OCI-M1 (cell line): ENCODE measurements around the gene LHPP.
A peak's percentile ranks its signal among the peaks of the same experiment; 100 is the strongest.
"Not testable (repeated sequence)": the region's sequence is repeated elsewhere in the genome, so short reads cannot be mapped to it uniquely, and the experiment has no call there.

ENCODE experiments used
- DNase-seq: peaks from one replicate; lab custom pipeline; 2025; lab: John Stamatoyannopoulos, UW

LHPP gene

DNA sequence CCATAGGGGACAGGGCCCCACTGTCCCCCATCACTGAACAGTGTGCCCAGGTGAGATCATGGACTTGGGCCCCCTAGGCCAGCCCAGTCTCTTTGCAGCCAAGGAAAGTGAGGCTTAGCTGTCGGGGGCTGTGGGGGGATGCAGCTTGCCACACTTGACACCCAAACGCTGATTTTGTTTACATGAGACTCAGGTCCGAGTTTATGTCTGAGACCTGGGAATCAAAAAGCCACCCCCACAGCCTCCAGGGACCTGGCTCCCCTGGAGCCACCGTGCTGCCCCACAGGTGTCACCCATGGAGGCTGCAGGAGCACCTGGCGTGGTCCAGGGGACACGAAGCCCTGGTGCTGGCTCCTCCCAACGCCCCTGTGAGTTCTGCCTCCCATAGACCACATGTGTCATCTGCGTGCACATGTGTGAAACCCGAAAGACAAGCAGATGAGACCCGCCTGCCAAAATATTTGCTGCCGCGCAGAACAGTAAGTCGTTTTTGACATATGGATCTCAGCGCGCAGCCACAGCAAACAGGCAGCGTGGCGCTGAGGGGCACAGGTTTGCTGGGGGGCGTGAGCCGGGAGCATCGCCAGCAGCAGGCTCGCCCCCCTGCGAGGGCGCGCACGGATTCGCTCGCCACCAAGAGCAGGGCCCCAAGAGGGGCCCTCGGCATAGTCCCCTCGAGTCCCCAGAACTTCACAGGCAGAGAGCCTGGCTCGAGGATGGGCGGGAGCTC, 112.3 kb downstream of the LHPP start:
- no peak for DNase-seq

GRCh38 chr10:124574456-124575070, 112.9 kb downstream of the LHPP start:
- no peak for DNase-seq

- no peak for DNase-seq
Measured at GRCh38 chr10:124575107-124576035, 113.7 kb downstream of the LHPP start.

- no peak for DNase-seq
Measured at GRCh38 chr10:124576526-124577420, 115.2 kb downstream of the LHPP start.

- no peak for DNase-seq
Measured at GRCh38 chr10:124577651-124578050, 116.0 kb downstream of the LHPP start.

- DNase-seq: no peak
Measured at GRCh38 chr10:124578231-124579010, 116.8 kb downstream of the LHPP start.

DNA sequence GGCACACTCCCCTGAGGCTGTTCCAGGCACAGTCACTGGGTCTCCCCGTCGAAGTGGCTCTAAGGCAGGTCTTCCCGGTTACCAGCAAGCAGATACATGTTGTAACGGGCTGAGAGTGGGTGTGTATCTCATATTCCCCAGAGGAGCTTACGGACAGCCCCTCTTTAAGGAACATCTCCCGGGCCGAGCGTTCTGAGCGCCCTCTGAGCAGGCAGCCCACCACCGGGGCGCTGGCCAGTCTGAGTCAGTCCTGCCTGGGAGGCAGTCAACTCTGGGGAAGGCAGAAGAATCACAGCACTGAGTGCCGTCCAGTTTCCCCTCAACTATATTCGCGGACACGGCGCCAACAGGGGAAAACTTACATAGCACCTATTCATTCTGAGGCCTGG, 117.4 kb downstream of the LHPP start:
- no peak for DNase-seq

DNA sequence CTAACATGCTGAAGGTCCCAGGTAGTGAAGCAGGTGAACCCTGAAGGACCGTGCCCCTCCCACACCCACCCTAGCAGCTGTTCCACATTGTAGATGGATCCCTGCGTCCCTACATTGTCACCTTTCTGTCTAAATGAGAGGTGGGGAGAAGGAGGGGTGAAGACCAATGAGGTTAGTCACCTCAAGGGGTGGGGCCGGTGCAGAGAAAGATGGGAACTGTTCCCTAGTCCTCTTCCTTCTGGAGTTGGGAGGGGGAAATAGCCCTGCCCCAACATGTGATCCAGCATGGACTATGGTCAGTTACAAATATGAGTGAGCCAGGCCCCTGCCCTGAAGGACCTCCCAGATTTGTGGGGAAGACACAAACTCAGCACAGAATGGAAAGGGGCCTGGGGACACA, 124.5 kb downstream of the LHPP start:
- no peak for DNase-seq

GRCh38 chr10:124587811-124588211, 126.2 kb downstream of the LHPP start:
- DNase-seq: no peak

- not testable (repeated sequence) for DNase-seq
Measured at GRCh38 chr10:124588341-124588735, 126.7 kb downstream of the LHPP start.

DNA sequence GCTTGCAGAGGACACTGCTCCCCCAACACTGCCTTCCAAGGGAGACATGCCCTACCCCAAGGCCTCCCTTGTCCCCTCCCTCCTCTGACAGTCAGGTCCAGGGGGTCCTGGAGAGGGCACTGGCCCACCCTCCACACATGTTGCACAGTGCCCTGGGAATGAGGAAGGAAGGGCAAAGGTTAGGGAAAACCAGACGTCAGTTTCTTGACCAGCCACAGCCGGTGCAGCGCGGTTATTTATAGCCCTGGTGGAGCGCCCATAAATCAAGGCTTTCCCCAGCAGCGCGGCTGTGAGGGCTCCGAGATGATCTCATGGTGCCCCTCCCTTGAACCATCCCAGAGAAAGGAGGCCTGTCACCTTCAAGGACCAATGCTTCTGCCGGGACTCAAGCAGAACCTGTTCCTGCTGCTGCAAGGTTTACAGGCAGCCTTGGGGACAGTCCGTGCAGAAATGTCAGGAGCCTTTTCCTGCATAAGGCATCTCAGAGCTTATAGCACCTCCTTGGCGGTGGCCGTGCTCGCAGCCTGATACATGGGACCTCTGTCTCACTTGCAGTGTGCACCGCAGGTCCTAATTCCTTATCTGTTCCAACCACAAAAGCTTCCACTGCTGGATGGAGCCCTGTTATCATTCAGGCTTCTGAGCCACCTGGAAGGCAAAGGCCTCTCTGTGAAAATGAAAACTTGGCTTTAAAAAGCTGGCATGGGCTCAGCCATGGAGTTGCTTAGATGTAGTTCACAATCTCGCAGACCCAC, 127.3 kb downstream of the LHPP start:
- peak; percentile 90 for DNase-seq

DNA sequence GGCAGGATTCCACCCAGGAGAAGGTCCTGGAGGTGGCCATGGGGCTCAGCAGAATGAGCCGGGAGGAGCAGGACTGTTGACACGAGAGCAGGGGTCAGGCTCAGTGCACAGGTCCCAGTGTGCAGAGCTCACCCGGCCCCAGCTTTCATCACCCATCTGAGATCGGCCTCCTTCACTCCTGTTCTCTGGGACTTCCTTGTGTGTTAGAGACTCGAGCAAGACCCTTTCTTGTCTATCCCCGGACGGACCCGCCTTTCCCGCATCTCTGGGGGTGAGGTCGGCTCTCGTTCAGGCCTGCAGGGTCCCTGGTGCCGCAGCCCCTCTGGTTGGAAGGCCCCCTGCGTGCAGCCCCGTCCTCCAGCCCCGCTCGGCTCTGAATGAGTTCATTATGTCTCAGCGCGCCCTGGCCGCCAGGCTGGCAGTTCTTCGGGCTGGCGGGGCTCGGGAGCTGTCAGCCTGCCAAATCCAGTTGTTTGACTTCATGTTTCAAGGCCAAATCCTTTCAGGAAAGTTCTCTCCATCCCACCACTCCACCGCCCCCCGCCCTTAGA, 127.9 kb downstream of the LHPP start:
- no peak for DNase-seq

DNA sequence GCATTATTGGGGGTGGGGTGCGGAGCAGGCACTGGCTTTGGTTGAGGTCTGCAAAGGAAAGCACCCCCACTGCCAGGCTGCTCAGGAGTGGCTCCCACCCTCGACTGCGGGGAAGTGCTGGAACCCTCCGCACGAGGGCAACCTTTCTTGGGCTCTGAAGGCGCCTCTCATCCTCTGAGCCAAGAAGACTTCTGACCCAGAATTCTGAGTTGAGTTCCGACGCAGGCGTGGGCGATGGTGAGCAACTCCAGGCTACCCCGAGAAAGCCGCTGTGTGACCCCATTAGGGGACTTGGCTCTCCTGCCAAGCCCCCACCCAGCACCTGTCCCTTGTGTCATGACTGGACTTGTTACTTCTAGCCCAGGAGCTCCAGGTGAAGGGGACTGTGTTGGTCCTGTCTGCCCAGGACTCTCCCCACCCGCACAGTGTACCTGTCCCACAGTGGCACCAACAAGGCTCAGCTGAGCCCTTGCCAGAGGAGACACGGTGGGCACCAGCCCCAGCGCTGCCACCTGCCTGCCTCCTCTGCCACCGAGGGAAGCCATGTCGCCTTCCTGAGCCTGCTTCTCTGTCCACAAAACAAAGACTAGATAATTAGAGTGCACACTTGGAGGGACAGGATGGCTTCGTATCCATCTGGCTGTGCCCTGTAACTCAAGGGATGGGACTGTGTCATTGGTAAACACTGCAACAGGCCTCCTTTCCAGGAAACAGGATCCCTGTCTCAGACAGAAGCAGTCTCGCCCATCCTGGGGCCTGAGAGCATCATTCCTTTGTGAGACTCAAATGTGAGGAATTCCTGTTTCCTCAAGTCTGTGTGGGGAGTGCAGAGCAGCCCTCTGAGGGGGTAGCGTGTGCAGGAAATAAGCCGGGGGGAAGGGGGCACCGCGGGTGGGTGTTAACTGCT, 128.8 kb downstream of the LHPP start:
- no peak for DNase-seq

GRCh38 chr10:124591123-124591495, 129.5 kb downstream of the LHPP start:
- no peak for DNase-seq

GRCh38 chr10:124592101-124592500, 130.5 kb downstream of the LHPP start:
- no peak for DNase-seq

DNA sequence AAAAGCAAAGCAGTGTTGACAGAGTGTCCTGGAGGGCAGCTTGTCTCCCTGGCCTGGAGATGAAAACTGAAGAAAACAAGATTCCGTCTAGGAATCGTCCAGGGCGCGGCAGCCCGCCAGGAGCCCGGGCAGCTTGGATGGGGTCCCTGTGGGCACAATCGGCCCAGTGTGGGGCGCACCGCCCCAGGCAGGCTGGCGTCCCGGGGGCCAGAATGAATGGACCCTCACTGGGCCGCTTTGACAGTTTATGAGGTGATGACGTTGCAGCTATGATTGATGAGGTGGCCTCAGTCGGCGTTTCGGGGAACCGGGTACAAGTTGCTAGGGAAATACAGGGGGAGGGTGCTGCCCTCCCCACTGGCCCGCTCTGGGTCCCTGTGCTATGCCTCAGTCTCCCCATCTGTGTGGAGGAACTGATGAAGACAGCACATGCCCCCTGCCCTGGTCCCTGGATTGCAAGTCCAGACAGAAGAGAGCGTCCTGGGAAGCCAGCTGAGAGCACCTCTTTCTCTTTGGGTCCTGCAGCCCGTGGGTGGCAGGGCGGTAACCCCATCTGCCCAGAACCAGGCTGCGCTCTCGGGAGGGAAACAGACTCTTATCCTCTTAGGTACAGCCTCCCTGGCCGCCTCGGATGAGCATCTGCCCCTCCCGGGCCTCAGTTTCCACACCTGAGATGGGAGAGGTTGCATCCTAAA, 131.3 kb downstream of the LHPP start:
- DNase-seq: no peak

DNA sequence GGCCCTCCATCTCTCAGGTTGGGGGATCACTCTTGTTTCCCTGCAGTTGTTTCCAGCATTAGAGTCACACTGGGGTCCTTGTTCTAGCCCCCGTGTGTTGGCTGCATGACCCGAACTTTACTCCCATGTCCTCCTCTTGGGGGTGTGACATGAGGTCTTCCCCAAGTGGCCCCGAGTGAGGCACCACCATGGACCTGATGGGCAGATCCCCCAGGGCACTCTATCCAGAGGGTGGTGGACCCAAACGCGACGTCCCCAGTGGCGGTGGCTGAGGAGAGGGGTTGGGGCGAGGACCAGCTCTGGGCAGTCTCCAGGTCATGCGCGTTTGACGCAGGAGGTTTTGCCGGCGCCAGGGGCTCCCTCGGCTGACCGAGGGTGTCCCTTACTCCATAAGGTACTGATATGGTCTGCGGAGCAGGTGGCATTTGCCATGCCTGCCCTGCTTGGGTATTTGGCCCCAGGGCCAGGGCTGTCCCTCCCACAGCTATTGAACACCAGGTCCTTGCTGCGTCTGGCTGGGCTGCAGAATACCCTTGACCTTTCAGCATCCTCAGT, 131.9 kb downstream of the LHPP start:
- no peak for DNase-seq

DNA sequence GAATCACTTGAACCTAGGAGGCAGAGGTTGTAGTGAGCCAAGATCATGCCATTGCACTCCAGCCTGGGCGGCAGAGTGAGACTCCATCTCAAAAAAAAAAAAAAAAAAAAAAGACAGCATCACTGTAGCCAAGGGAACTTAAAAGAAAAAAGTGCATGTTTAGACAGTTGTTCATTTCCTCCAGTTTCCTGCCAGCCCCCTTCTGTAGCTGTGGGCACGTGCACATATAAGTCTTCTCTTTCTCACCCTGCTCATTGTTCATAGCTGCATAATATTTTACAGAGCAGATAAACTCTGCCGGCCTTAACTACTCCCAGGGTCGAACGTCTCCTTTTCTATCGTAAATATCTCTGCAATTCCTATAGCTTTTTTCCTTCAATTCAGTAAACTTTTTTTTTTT, 132.6 kb downstream of the LHPP start:
- DNase-seq: no peak
